C4-2B (cell line): ENCODE measurements around the gene AADAC.

Source experiments
- CTCF ChIP-seq: fragments of 450-650 bp; conservative IDR thresholded peaks from 2 replicates; pipeline ENCODE4 v1.5.1; 2017; ENCODE audit warnings: mild to moderate bottlenecking
- ZFX ChIP-seq: fragments of 450-650 bp; IDR thresholded peaks from 2 replicates; pipeline ENCODE4 v1.6.1; 2017

- no peak for TF ChIP-seq CTCF
- no peak for TF ChIP-seq ZFX
Measured at GRCh38 chr3:151794080-151794479, 19.8 kb upstream of the AADAC start.
